GM12865 (cell line): ENCODE results near the gene ELP4.
A peak's percentile ranks its signal among the peaks of the same experiment; 100 is the strongest.

Experiments used
- DNase-seq: peaks from one replicate; pipeline ENCODE4 v3.0.0; 2010; ENCODE audit warnings: low read depth
- H3K4me3 ChIP-seq: 2 replicates; pipeline ENCODE4 v1.5.1; 2011; ENCODE audit warnings: mild to moderate bottlenecking, low read depth, low read length, control low read depth
- CTCF ChIP-seq: IDR thresholded peaks from 2 replicates; pipeline ENCODE4 v1.5.1; 2011; ENCODE audit warnings: low read length, control low read depth, low read depth, inconsistent platforms; ENCODE audit not compliant: insufficient read depth; ENCODE audit errors: missing control alignments

ELP4 gene

GRCh38 chr11:31767685-31768084 is 258.1 kb downstream of the ELP4 start:
- no peak for TF ChIP-seq CTCF
- no peak overlapping the region for H3K4me3 ChIP-seq
- no peak for DNase-seq

- DNase-seq: peak; percentile 22
- no peak overlapping the region for H3K4me3 ChIP-seq
- TF ChIP-seq CTCF: no peak
Observed at GRCh38 chr11:31768749-31769640, 259.4 kb downstream of the ELP4 start.

- no peak overlapping the region for H3K4me3 ChIP-seq
Observed at GRCh38 chr11:31770011-31770700, 260.6 kb downstream of the ELP4 start.

GRCh38 chr11:31772412-31772811 is 262.8 kb downstream of the ELP4 start:
- H3K4me3 ChIP-seq: no peak overlapping the region
- no peak for TF ChIP-seq CTCF
- no peak for DNase-seq

More at GRCh38 chr11:31770011-31770700, 260.6 kb downstream of the ELP4 start:
- no peak for TF ChIP-seq CTCF
- no peak for DNase-seq

- no peak overlapping the region for H3K4me3 ChIP-seq
- DNase-seq: no peak
- no peak for TF ChIP-seq CTCF
Observed at GRCh38 chr11:31779374-31779791, 269.8 kb downstream of the ELP4 start.

GRCh38 chr11:31780078-31780477 is 270.5 kb downstream of the ELP4 start:
- no peak for TF ChIP-seq CTCF
- no peak overlapping the region for H3K4me3 ChIP-seq
- no peak for DNase-seq
